ENCODE results near the gene SDHAF1.

GRCh38 chr19:35978832-35979365 is 16.1 kb upstream of the SDHAF1 start:
- no peak for TF ChIP-seq CTCF (IDR thresholded peaks at IDR 0.05; ENCODE audit: low read length)
- no peak for TF ChIP-seq EZH2 (IDR thresholded peaks at IDR 0.05; ENCODE audit: borderline replicate concordance, low read length)
